ENCODE results near the gene SYNGR4.

- TF ChIP-seq CTCF (optimal IDR thresholded peaks at IDR 0.05 in 1 of 3, IDR thresholded peaks at IDR 0.05 in 1 of 3, conservative IDR thresholded peaks at IDR 0.05 in 1 of 3; ENCODE audit: extremely low read depth in 1 of 3, insufficient read depth in 2 of 3, low read length in 3 of 3): no peak
- TF ChIP-seq EZH2 (IDR thresholded peaks at IDR 0.05; ENCODE audit: low read length): no peak
These were observed 48.5 kb upstream of the SYNGR4 start for GRCh38 chr19:48315712-48316111.

All from keratinocyte (primary cell).